Lung (tissue), 16 donors: ENCODE data around the gene OR7D2. TPM values are rescaled to one million over a fixed set of nuclear protein-coding genes. Genes with fewer than 3 reads are reported as not detected.

Source experiments
- ATAC-seq: fragments of 200-7000 bp; cut with Tn5 transposase; one replicate; pipeline ENCODE4 v1.9.1; 2020; ENCODE audit warnings: moderate number of reproducible peaks; ENCODE audit not compliant: insufficient read depth, low FRiP score
- DNase-seq, 3 donors: peaks; one replicate each; pipeline ENCODE4 v3.0.0-alpha.2; 2013 to 2017
- H3K27ac ChIP-seq, 2 donors: one replicate each; pipeline ENCODE4 v1.5.1; 2013; ENCODE audit warnings: mild to moderate bottlenecking in 2 of 2, moderate library complexity in 2 of 2, control low read depth in 1 of 2, inconsistent platforms in 1 of 2, low read depth in 1 of 2, low read length in 1 of 2
- H3K27me3 ChIP-seq, 3 donors: one replicate each; pipeline ENCODE4 v1.5.1; 2013; ENCODE audit warnings: low read length in 2 of 3; ENCODE audit not compliant: control insufficient read depth in 3 of 3, insufficient read depth in 3 of 3
- H3K36me3 ChIP-seq, 4 donors: one replicate each; pipeline ENCODE4 v1.5.1; 2013; ENCODE audit warnings: low read length in 4 of 4, mild to moderate bottlenecking in 1 of 4, moderate library complexity in 1 of 4; ENCODE audit not compliant: control insufficient read depth in 4 of 4, insufficient read depth in 4 of 4
- H3K4me1 ChIP-seq, 5 donors: one replicate each; pipeline ENCODE4 v1.5.1; 2013; ENCODE audit warnings: low read length in 5 of 5, mild to moderate bottlenecking in 2 of 5, moderate library complexity in 1 of 5; ENCODE audit not compliant: control insufficient read depth in 5 of 5, insufficient read depth in 5 of 5
- H3K4me3 ChIP-seq: one replicate; pipeline ENCODE4 v1.5.1; 2013; ENCODE audit warnings: mild to moderate bottlenecking, control low read depth, moderate library complexity
- H3K9ac ChIP-seq, 2 donors: one replicate each; pipeline ENCODE4 v1.5.1; 2013; ENCODE audit warnings: low read length in 2 of 2, control low read depth in 1 of 2; ENCODE audit not compliant: insufficient read depth in 1 of 2
- H3K9me3 ChIP-seq, 4 donors: one replicate each; pipeline ENCODE4 v1.5.1; 2013; ENCODE audit warnings: low read length in 3 of 4, mild to moderate bottlenecking in 1 of 4, moderate library complexity in 1 of 4; ENCODE audit not compliant: control insufficient read depth in 4 of 4, insufficient read depth in 3 of 4
- CTCF ChIP-seq: IDR thresholded peaks from 2 replicates; pipeline ENCODE4 v1.5.1; 2012; ENCODE audit warnings: mild to moderate bottlenecking; ENCODE audit errors: control extremely low read depth, extremely low read depth
- WGBS, 2 donors: extraction: QIAGEN DNeasy Blood & Tissue Kit; methylation state at CpG; one replicate each; pipeline ENCODE4 v1.1.7; 2013; 5-methylcytosine and 5-hydroxymethylcytosine counted together
- long read RNA-seq, 5 donors: transcript quantifications; one replicate each; lab custom pipeline, GENCODE V29; 2026
- polyA plus RNA-seq, 2 donors: library from polyadenylated mRNA; stranded (reverse); fragments of 200-250 nt; gene quantifications; one replicate each; pipeline ENCODE4 v1.2.1, GENCODE V29; 2013
- total RNA-seq, 2 donors: library from RNA; depleted of rRNA in 1 of 2; stranded (reverse); fragments of >200 nt in 1 of 2; gene quantifications; one replicate each; pipeline ENCODE4 v1.2.1, GENCODE V29; 2014 to 2021
- donor health status: control.
- donor health status: control.
- donor health status: Bipolar disorder and iron deficiency.
- donor health status: healthy.
- donor health status: DM: yes; HTN: yes; CAD: no.

OR7D2 gene
- not detected for total RNA-seq
- polyA plus RNA-seq: under 1 TPM in 1 of 2 donors, not detected in 1; 0.01 TPM
- long read RNA-seq, donor 1: 0 reads
- long read RNA-seq, donor 2: 0 reads
- long read RNA-seq, donor 3, partial matches to known transcripts: 0 of 1 reads
- long read RNA-seq, donor 3, other reads (novel, unspliced or antisense): 0 of 1 reads
- long read RNA-seq, donor 4: 0 reads
- long read RNA-seq, donor 5: 0 reads

DNA sequence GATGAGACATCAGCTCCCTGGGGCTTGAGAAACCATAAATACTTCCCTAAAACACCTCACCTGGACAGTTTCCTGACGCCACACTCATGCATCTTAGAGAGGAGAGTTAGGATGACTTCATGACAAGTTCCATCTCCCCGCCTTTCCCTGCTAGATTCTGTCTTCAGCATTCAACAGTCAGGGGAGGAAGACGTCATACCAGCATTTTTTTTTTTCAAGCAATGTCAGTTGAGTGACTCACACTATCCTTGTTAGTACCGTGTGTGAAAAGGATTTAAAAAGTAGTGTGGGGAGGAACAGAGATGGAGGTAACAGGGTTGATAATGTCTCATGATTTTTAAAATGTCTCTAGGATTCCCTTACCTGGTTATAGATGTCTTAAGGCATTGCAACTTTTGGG is at the start of gene OR7D2:
Gene OR7D2 (plus strand): TSS at position 79 of the 400 bp plus-strand sequence. CDS start 6,803 bp downstream, outside the sequence.
- peaks cover 0 to 3% (median 0%) of the 10 kb centered on the region in 3 donors for H3K27me3 ChIP-seq
- no peak for DNase-seq
- H3K36me3 ChIP-seq: no peaks in the 10 kb centered on the region
- no peak within 1 kb of the TSS for H3K9ac ChIP-seq
- H3K9me3 ChIP-seq: peaks cover 0 to 2% (median 0%) of the 10 kb centered on the region in 4 donors
- no peak within 1 kb of the TSS for H3K4me3 ChIP-seq
- no peak within 1 kb of the TSS for H3K27ac ChIP-seq
- no peak for TF ChIP-seq CTCF
- H3K4me1 ChIP-seq: no peaks in the 10 kb centered on the region
- 67 to 69% methylated on average over 4 of the region's 4 CpGs for WGBS, 2 donors
- ATAC-seq: no peak

- Histone ChIP-seq H3K9me3 (no peaks in the 10 kb centered on the region), H3K4me1 (no peaks in the 10 kb centered on the region), H3K9ac (no peak overlapping the region), H3K27ac (no peak overlapping the region), H3K36me3 (no peaks in the 10 kb centered on the region), H3K27me3 (peaks cover 0 to 2% (median 0%) of the 10 kb centered on the region in 3 donors), H3K4me3 (no peak overlapping the region)
- DNase-seq (no peak), ATAC-seq (no peak)
- no peak for TF ChIP-seq CTCF
- 32 to 37% methylated on average over 1 of the region's 1 CpG for WGBS, 2 donors
Measured at GRCh38 chr19:9130965-9131364, 47.8 kb upstream of the OR7D2 start.

DNA sequence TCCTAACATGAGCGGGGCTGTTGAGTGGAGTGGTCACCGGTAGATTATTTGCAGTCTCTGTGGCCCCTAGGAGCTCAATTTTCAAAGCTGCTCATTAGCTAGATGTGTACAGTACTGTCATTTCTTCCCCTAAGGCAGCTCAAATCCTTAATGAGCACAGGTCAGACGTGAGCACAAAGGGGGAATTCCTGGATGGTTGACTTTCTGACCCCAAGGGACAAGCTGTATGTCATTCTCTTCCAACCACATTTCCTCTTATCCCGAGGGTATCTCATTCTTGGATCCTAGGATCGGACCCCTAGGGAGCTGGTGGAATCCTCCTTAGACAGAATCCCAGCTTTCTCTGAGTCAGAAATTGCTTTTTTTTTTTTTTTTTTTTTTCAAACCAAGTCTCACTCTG is 46.4 kb upstream of the OR7D2 start:
- WGBS, 2 donors: 63 to 69% methylated on average over 5 of the region's 5 CpGs
- Histone ChIP-seq H3K36me3 (no peaks in the 10 kb centered on the region), H3K9me3 (no peaks in the 10 kb centered on the region), H3K9ac (no peak overlapping the region), H3K4me1 (no peaks in the 10 kb centered on the region), H3K4me3 (no peak overlapping the region), H3K27ac (no peak overlapping the region), H3K27me3 (peaks cover 0 to 2% (median 0%) of the 10 kb centered on the region in 3 donors)
- DNase-seq: no peak
- no peak for TF ChIP-seq CTCF
- no peak for ATAC-seq
